Adipocyte (in vitro differentiated cells): Measurements from ENCODE around the gene OSBPL2.

Source experiments
- DNase-seq: peaks from one replicate; pipeline ENCODE4 v3.0.0-alpha.2; 2015; ENCODE audit warnings: low read depth
- H3K27me3 ChIP-seq: replicated peaks from 2 replicates; pipeline ENCODE4 v1.7.0; 2013; ENCODE audit warnings: mild to moderate bottlenecking, low read length, moderate library complexity; ENCODE audit not compliant: control insufficient read depth, insufficient read depth
- H3K36me3 ChIP-seq: 2 replicates; pipeline ENCODE4 v1.7.0; 2013; ENCODE audit warnings: low read length, mild to moderate bottlenecking, moderate library complexity; ENCODE audit not compliant: control insufficient read depth, insufficient read depth, severe bottlenecking
- H3K4me1 ChIP-seq: 2 replicates; pipeline ENCODE4 v1.7.0; 2013; ENCODE audit warnings: mild to moderate bottlenecking, low read length, moderate library complexity; ENCODE audit not compliant: control insufficient read depth, insufficient read depth
- H3K4me3 ChIP-seq: 2 replicates; pipeline ENCODE4 v1.7.0; 2013; ENCODE audit warnings: mild to moderate bottlenecking, low read length, moderate library complexity
- H3K9ac ChIP-seq: 2 replicates; pipeline ENCODE4 v1.7.0; 2013; ENCODE audit warnings: mild to moderate bottlenecking, low read length, moderate library complexity
- H3K9me3 ChIP-seq: 2 replicates; pipeline ENCODE4 v1.7.0; 2013; ENCODE audit warnings: mild to moderate bottlenecking, low read length, moderate library complexity; ENCODE audit not compliant: control insufficient read depth

OSBPL2 gene

GRCh38 chr20:62237801-62238568, at the start of gene OSBPL2:
Gene OSBPL2 (plus strand): TSS chr20:62238521. CDS start chr20:62256185, 17,664 bp downstream.
- peak; percentile 99 for DNase-seq

DNA sequence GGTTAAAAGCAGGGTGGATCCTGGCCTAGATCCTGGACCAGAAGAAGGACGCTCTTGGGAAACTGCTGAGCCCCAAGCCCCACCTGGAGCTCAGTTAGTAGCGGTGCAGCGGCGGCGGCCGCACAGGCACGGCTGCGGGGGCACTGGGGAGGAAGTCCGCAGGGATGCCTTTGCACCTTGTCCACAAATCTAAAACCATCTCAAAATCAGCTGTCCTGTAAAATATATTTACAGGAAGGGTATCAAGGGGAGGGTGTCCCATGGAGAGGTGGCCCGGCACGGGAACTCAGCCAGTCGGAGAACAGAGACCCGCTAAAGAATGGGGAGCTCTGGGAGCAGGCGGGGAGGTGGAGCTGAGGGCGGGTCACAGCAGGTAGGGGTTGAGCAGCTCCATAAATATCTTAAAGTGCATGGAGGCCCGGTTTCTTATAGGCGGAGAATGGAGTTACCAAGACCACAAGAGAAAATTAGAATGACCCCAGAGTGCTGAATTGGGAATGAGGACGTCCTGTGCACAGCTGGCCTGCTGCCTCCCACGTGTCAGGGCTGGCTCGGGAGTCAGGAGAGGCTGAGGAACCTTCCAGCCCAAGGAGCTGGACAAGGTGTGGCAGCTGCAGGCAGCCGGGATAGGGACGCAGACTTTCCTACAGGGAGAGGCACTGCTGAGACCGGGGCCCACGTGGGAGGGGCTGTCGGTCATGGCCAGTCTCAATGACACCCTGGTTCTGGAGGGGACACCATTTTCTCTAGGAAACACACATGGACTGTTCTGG, 47.5 kb upstream of the OSBPL2 start:
- H3K4me1 ChIP-seq, result peaks cover 16% of the 10 kb centered on the region
- no peaks in the 10 kb centered on the region for H3K27me3 ChIP-seq
- peaks cover 35% of the 10 kb centered on the region for H3K36me3 ChIP-seq
- no peak overlapping the region for H3K4me3 ChIP-seq
- DNase-seq, result no peak
- H3K9ac ChIP-seq, result no peak overlapping the region
- H3K9me3 ChIP-seq, result no peaks in the 10 kb centered on the region

More at GRCh38 chr20:62237801-62238568, at the start of gene OSBPL2:
- H3K9me3 ChIP-seq, result peaks cover 3% of the 10 kb centered on the region
- H3K36me3 ChIP-seq, result peaks cover 14% of the 10 kb centered on the region
- H3K4me3 ChIP-seq, result peak within 1 kb of the TSS; percentile 84
- peaks cover 10% of the 10 kb centered on the region for H3K4me1 ChIP-seq
- peaks cover 13% of the 10 kb centered on the region for H3K27me3 ChIP-seq
- peak within 1 kb of the TSS; percentile 85 for H3K9ac ChIP-seq

DNA sequence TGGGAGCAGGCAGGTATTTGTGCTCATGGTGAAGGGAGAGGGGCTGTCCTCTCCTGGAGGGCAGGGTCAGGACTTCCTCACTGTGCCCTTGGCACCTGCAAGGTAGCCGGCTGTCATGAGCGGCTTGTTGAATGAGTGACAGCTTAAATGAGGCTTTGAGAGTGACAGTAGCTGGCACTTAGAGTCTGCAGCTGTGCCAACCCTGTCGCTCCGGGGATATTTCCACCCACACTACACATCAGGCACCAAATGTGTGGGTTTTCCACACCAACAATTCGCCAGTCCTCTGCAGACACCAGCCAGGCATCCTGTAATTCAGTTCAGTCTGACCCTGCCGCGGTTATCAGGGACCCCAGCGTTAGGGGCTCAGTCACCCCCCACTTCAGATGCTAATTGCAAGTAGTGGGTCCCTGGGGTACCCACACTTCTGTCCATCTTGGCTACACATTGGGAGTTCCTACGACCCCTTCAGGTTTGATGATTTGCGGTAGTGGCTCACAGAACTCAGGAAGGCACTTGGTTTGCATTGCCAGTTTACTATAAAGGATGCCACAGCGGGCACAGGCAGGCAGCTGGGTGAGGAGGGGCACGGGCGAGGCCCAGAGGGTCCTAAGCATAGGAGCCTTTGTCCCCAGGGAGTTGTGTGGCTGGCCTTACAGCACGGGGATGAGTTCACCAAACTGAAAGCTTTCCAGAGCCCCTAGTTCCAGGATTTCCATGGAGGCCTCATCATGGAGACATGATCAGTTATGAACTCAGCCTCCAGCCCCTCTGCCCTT, 46.4 kb upstream of the OSBPL2 start:
- no peak overlapping the region for H3K9ac ChIP-seq
- H3K9me3 ChIP-seq, result no peaks in the 10 kb centered on the region
- no peak overlapping the region for H3K4me3 ChIP-seq
- no peak for DNase-seq
- H3K27me3 ChIP-seq, result no peaks in the 10 kb centered on the region
- H3K4me1 ChIP-seq, result peaks cover 13% of the 10 kb centered on the region
- H3K36me3 ChIP-seq, result peaks cover 42% of the 10 kb centered on the region

DNA sequence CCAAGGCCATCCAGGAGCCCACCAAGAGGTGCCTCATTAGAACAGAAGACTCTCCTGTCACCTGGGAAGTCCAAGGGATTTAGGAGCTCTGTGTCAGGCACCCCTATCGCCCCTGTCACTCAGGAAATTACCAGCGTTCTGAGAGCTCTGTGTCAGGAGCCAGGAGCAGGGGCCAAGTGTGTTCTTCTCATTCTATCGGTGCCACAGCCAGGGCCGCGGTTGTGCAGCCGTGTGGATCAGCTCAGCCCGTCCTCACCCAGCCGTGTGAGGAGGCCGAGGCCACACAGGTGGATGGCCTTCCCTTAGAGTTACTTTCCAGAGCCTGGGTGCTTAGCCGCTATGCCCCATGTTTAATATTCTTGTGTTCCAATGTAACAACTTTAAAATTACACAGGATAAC, 45.7 kb upstream of the OSBPL2 start:
- peaks cover 47% of the 10 kb centered on the region for H3K36me3 ChIP-seq
- no peaks in the 10 kb centered on the region for H3K27me3 ChIP-seq
- H3K4me1 ChIP-seq, result peaks cover 6% of the 10 kb centered on the region
- H3K9ac ChIP-seq, result no peak overlapping the region
- no peaks in the 10 kb centered on the region for H3K9me3 ChIP-seq
- H3K4me3 ChIP-seq, result no peak overlapping the region
- DNase-seq, result no peak

DNA sequence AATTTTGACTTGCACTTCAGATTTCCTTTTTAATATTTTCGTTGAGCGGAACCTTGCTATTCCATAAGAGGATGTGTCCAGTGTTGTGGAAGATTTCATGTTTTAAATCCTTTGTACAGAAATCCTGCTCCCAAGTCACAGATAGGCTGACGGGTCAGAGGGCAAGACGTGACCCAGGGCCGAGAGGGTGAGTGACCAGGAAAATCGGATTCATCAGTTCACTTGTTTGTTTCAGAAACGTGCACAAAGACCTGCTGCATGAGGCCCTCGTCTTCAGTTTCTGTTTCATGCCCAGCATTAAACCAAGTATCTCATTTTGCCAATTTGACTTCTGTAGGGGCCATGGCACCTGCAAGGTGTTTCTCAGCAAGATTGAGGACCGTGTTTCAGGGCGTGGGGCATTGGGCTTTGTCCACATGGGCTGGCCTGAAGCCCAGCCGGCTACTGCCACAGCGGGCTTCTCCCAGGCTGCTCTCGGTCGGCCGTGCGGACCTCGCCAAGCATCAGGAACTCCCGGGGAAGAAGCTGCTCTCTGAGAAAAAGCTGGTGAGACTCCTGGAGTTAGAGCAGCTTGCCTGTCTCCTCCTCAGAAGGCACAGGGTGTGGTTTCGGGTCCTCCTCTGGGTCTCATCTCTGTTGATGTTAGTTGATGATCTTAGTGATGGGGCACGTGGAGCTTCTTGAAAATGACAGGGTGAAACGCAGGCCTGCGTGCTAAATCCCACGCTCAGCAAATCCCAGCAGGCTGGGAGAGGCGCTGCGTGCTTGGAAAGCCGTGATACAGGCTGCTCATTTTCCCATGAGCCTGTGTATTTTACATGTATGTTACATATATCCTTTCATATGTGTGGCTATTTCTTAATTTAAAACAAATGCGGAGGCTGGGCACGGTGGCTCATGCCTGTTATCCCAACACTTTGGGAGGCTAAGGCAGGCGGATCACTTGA, 45.0 kb upstream of the OSBPL2 start:
- H3K27me3 ChIP-seq, result no peaks in the 10 kb centered on the region
- H3K4me3 ChIP-seq, result no peak overlapping the region
- H3K9ac ChIP-seq, result no peak overlapping the region
- DNase-seq, result no peak
- peaks cover 54% of the 10 kb centered on the region for H3K36me3 ChIP-seq
- H3K4me1 ChIP-seq, result peaks cover 4% of the 10 kb centered on the region
- H3K9me3 ChIP-seq, result no peaks in the 10 kb centered on the region

GRCh38 chr20:62195075-62195405, 43.3 kb upstream of the OSBPL2 start:
- Histone ChIP-seq H3K27me3 (no peaks in the 10 kb centered on the region), H3K4me3 (no peak overlapping the region), H3K36me3 (peaks cover 61% of the 10 kb centered on the region), H3K9me3 (no peaks in the 10 kb centered on the region), H3K9ac (no peak overlapping the region), H3K4me1 (peaks cover 4% of the 10 kb centered on the region)
- DNase-seq, result no peak

DNA sequence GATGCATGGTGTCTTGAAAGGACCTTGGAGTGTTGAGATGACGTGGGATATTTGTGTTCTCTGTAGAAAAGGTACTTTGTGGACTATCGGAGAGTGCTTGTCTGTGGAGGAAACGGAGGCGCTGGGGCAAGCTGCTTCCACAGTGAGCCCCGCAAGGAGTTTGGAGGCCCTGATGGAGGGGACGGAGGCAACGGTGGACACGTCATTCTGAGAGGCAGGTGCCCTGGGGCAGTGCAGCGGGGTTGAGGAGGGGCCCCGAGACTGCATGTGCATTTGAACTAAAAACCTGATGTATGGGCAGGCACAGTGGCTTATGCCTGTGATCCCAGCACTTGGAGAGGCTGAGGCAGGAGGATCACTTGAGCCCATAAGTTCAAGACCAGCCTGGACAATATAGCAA, 42.6 kb upstream of the OSBPL2 start:
- DNase-seq, result no peak
- Histone ChIP-seq H3K27me3 (no peaks in the 10 kb centered on the region), H3K4me3 (no peak overlapping the region), H3K9ac (no peak overlapping the region), H3K36me3 (peaks cover 66% of the 10 kb centered on the region), H3K4me1 (peaks cover 4% of the 10 kb centered on the region), H3K9me3 (no peaks in the 10 kb centered on the region)

DNA sequence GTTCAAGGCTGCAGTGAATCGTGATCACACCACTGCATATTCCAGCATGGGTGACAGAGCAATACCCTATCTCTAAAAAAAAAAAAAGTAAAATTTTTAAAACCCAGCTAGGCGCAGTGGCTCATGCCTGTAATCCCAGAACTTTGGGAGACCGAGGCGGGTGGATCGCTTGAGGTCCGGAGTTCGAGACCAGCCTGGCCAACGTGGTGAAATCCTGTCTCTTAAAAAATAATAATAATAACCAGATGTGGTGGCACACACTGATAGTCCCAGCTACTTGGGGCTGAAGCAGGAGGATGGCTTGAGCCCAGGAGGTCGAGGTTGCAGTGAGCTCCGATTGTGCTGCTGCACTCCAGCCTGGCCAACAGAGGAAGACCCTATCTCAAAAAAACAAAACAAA, 42.0 kb upstream of the OSBPL2 start:
- Histone ChIP-seq H3K9me3 (no peaks in the 10 kb centered on the region), H3K27me3 (no peaks in the 10 kb centered on the region), H3K36me3 (peaks cover 67% of the 10 kb centered on the region), H3K4me3 (no peak overlapping the region), H3K4me1 (peaks cover 4% of the 10 kb centered on the region), H3K9ac (no peak overlapping the region)
- no peak for DNase-seq

GRCh38 chr20:62197311-62197710, 41.0 kb upstream of the OSBPL2 start:
- Histone ChIP-seq H3K27me3 (no peaks in the 10 kb centered on the region), H3K4me3 (no peak overlapping the region), H3K4me1 (peaks cover 10% of the 10 kb centered on the region), H3K9ac (no peak overlapping the region), H3K9me3 (no peaks in the 10 kb centered on the region), H3K36me3 (peaks cover 69% of the 10 kb centered on the region)
- DNase-seq, result no peak

GRCh38 chr20:62197801-62198200, 40.5 kb upstream of the OSBPL2 start:
- H3K27me3 ChIP-seq, result no peaks in the 10 kb centered on the region
- H3K9me3 ChIP-seq, result no peaks in the 10 kb centered on the region
- no peak overlapping the region for H3K4me3 ChIP-seq
- H3K4me1 ChIP-seq, result peaks cover 10% of the 10 kb centered on the region
- peaks cover 69% of the 10 kb centered on the region for H3K36me3 ChIP-seq
- no peak overlapping the region for H3K9ac ChIP-seq
- no peak for DNase-seq
